HG03571 (cell line): ENCODE measurements around the gene FAAP100.
"Not testable (repeated sequence)": the region's sequence is repeated elsewhere in the genome, so short reads cannot be mapped to it uniquely, and the experiment has no call there.

ENCODE experiments used
- ATAC-seq: cut with Tn5 transposase; IDR thresholded peaks from one replicate; pipeline ENCODE4 v1.9.1; 2021; ENCODE audit not compliant: unreplicated experiment

The FAAP100 gene

GRCh38 chr17:81538651-81539570 is 13.2 kb downstream of the FAAP100 start:
- no peak for ATAC-seq

GRCh38 chr17:81537856-81538555 is 14.1 kb downstream of the FAAP100 start:
- ATAC-seq = no peak

GRCh38 chr17:81537343-81537855 is 14.8 kb downstream of the FAAP100 start:
- no peak for ATAC-seq

- ATAC-seq = no peak
Measured at GRCh38 chr17:81536299-81537290, 15.6 kb downstream of the FAAP100 start.

- no peak for ATAC-seq
Measured at GRCh38 chr17:81535480-81536298, 16.5 kb downstream of the FAAP100 start.

GRCh38 chr17:81535007-81535328 is 17.2 kb downstream of the FAAP100 start:
- ATAC-seq = no peak

GRCh38 chr17:81534157-81535006 is 17.8 kb downstream of the FAAP100 start:
- ATAC-seq = no peak

- ATAC-seq = no peak
Measured at GRCh38 chr17:81533339-81534141, 18.6 kb downstream of the FAAP100 start.

- ATAC-seq = no peak
Measured at GRCh38 chr17:81532490-81533287, 19.5 kb downstream of the FAAP100 start.

- not testable (repeated sequence) for ATAC-seq
Measured at GRCh38 chr17:81531998-81532404, 20.2 kb downstream of the FAAP100 start.

GRCh38 chr17:81531013-81531412 is 21.1 kb downstream of the FAAP100 start:
- not testable (repeated sequence) for ATAC-seq

GRCh38 chr17:81529437-81529803 is 22.7 kb downstream of the FAAP100 start:
- no peak for ATAC-seq

- ATAC-seq = no peak
Measured at GRCh38 chr17:81528651-81529436, 23.3 kb downstream of the FAAP100 start.

- ATAC-seq = no peak
Measured at GRCh38 chr17:81528384-81528650, 23.8 kb downstream of the FAAP100 start.

GRCh38 chr17:81527591-81528383 is 24.4 kb downstream of the FAAP100 start, which contains the start of gene FSCN2:
TSS of gene FSCN2 (plus strand) at chr17:81528377. CDS start at chr17:81528532, 155 bp downstream.
- ATAC-seq = no peak
